ENCODE data around the gene SP5. TPM values are rescaled to one million over a fixed set of nuclear protein-coding genes. Genes with fewer than 3 reads are reported as not detected.

SP5 gene
- total RNA-seq = not detected in 2 replicates

GRCh38 chr2:170715062-170715931 is at the start of gene SP5:
TSS of gene SP5 (plus strand) at chr2:170715337. CDS start at chr2:170715513, 176 bp downstream.

Small RNA genes within 50 kb of the gene (small RNA-seq; reads per million reads assigned to genes)
- gene RF02271 = not detected

Other genes starting within 250 kb of the SP5 start
- not detected in 2 replicates for gene ERICH2, start 55.0 kb downstream of the SP5 start, total RNA-seq
- gene GAD1, start 101.5 kb downstream of the SP5 start, total RNA-seq = 1.3 and 4.3 TPM in 2 replicates
- 52.6 and 87.4 TPM in 2 replicates for gene GORASP2, start 213.9 kb downstream of the SP5 start, total RNA-seq

All from placental epithelial cell (primary cell).